Measurements from ENCODE around the gene CSGALNACT2.

CSGALNACT2 gene

DNA sequence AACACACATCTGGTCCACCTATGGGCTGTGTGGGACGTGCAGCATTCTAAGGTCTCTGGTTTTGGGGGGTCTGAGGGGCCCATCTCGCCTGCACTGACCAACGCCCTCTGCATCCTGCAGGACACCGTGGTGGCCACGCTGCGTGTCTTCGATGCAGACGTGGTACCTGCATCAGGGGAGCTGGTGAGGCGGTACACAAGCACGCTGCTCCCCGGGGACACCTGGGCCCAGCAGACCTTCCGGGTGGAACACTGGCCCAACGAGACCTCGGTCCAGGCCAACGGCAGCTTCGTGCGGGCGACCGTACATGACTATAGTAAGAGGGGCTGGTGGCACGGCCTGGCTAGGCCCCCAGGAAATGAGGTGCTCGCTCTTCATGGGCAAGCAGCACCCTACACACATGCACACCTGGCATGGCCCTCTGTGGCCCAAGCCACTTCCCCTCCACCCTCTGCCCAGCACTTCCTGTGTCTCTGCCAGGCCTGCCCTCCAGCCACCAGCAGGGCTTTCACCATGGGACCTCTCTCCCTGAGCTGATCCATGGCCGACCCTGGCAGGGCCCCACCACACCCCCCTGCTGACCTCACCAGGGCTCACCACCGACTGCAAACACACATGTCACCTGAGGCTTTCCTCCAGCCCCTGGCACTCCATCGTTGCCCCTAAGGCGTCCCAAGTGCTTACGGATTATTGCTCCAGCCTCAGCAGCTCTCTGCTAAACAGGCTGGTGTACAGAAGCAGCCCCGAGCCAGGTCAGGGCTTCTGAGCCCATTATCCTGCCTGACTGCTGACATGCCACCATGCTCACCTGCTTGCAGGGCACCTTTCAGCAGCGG lies 31.8 kb upstream of the CSGALNACT2 start:
- in situ Hi-C loops (cut with MboI; ENCODE audit: low sequenced_read_pairs), result loop anchor here (10.0 kb wide), 1 partner anchor 232 kb away; no protein-coding TSS in a partner anchor
- no peak for DNase-seq (ENCODE audit: low spot score in 2 of 2)
- Histone ChIP-seq H3K4me1 (peaks cover 5% of the 10 kb centered on the region), H3K36me3 (replicated peaks) (no peaks in the 10 kb centered on the region), H3K4me3 (no peak overlapping the region), H3K9me3 (no peaks in the 10 kb centered on the region), H3K27me3 (ENCODE audit: low read depth) (no peaks in the 10 kb centered on the region)

DNA sequence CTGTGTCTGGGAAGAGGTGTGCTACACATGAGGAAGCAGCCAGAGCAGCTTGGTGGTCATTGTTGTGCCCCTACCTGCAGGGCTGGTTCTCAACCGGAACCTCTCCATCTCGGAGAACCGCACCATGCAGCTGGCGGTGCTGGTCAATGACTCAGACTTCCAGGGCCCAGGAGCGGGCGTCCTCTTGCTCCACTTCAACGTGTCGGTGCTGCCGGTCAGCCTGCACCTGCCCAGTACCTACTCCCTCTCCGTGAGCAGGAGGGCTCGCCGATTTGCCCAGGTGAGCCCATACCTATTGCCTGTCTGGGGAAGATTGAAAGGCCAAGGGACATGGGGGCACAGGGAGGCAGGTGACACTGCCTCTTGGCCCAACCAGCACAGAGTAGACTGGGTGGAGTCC lies 29.3 kb upstream of the CSGALNACT2 start:
- no peaks in the 10 kb centered on the region for H3K27me3 ChIP-seq (ENCODE audit: low read depth)
- no peak for DNase-seq (ENCODE audit: low spot score in 2 of 2)
- in situ Hi-C loops (cut with MboI; ENCODE audit: low sequenced_read_pairs), result loop anchor here (10.0 kb wide), 1 partner anchor 234 kb away; no protein-coding TSS in a partner anchor
- H3K4me1 ChIP-seq, result peaks cover 5% of the 10 kb centered on the region
- H3K36me3 ChIP-seq (replicated peaks), result no peaks in the 10 kb centered on the region
- H3K9me3 ChIP-seq, result no peaks in the 10 kb centered on the region
- no peak overlapping the region for H3K4me3 ChIP-seq

DNA sequence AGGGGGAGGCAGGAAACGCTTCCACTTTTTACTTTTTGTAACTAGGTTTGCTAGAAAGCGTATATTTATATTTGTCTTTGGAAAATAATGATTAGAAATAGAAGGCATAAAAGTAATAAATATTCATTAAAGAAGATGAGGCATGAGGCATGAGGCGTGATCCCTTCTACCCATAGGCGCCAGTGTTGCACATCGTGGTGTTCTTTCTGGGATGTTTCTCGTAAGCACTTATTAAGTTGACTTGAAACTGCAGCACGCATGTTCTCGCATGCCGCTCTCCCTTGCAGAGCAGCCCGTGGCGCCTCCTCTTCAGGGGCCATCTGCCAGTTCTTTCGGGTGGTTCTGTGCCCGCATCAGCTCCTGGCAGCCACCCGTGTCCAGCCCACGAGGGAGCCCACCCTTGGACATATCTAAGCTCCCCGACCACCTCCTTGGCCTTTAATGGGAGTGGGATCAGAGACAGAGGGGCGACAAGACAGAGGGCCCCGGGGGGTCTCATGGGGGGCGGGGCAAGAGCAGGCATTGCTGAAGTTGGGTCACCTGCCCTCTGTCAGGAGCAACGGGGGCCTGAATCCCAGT lies 28.5 kb upstream of the CSGALNACT2 start:
- Histone ChIP-seq H3K9me3 (no peaks in the 10 kb centered on the region), H3K4me1 (peaks cover 5% of the 10 kb centered on the region), H3K4me3 (no peak overlapping the region), H3K27me3 (ENCODE audit: low read depth) (no peaks in the 10 kb centered on the region), H3K36me3 (replicated peaks) (no peaks in the 10 kb centered on the region)
- in situ Hi-C loops (cut with MboI; ENCODE audit: low sequenced_read_pairs), result loop anchor here (10.0 kb wide), 1 partner anchor 235 kb away; no protein-coding TSS in a partner anchor
- no peak for DNase-seq (ENCODE audit: low spot score in 2 of 2)

DNA sequence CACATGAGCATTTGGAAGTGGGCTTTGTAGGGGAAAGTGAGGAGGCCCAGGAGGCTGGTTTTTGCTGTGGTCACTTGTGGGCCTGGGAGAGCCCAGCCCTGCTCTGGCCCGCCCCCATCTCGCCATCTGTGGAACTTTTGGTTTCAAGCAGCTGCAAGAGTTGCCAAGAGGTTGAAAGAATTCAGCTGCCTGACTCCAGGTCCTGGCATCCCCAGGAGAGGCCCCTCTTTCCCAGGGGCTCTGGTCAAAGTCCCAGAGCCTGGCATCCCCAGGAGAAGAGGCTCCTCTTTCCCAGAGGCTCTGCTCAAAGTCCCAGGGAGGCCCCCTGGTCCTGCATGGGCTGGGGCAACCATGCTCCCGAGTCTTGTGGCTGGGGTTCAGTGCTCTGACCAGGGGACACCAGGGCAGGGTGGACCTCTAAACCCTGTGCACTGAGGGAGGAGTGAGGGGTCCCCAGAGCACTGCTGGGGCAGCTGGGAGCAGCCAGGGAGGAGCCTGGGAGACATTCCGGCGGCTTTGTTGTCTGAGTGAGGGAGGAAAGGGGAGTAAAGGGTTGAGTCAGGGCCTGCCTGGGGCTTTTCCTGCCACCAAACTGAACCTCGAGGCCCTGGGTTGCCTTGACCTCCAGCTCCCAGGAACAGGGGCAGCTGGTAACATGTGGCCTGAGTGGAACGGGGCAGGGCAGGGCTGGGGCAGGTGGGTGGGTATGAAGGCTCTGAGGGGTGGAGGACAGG lies 27.7 kb upstream of the CSGALNACT2 start:
- no peak for DNase-seq (ENCODE audit: low spot score in 2 of 2)
- no peak overlapping the region for H3K4me3 ChIP-seq
- in situ Hi-C loops (cut with MboI; ENCODE audit: low sequenced_read_pairs), result no loop called here
- no peaks in the 10 kb centered on the region for H3K36me3 ChIP-seq (replicated peaks)
- H3K27me3 ChIP-seq (ENCODE audit: low read depth), result no peaks in the 10 kb centered on the region
- H3K9me3 ChIP-seq, result no peaks in the 10 kb centered on the region
- no peaks in the 10 kb centered on the region for H3K4me1 ChIP-seq

DNA sequence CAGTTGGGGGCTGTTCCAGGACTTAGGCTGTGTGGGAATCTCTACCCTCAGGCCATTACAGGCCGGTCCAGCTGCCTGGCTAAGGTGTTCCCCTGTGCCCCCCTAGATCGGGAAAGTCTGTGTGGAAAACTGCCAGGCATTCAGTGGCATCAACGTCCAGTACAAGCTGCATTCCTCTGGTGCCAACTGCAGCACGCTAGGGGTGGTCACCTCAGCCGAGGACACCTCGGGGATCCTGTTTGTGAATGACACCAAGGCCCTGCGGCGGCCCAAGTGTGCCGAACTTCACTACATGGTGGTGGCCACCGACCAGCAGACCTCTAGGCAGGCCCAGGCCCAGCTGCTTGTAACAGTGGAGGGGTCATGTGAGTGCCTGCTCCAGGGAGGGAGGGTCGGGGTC lies 27.1 kb upstream of the CSGALNACT2 start:
- H3K4me1 ChIP-seq, result no peaks in the 10 kb centered on the region
- H3K9me3 ChIP-seq, result no peaks in the 10 kb centered on the region
- in situ Hi-C loops (cut with MboI; ENCODE audit: low sequenced_read_pairs), result no loop called here
- no peak for DNase-seq (ENCODE audit: low spot score in 2 of 2)
- H3K4me3 ChIP-seq, result no peak overlapping the region
- no peaks in the 10 kb centered on the region for H3K27me3 ChIP-seq (ENCODE audit: low read depth)
- H3K36me3 ChIP-seq (replicated peaks), result no peaks in the 10 kb centered on the region

DNA sequence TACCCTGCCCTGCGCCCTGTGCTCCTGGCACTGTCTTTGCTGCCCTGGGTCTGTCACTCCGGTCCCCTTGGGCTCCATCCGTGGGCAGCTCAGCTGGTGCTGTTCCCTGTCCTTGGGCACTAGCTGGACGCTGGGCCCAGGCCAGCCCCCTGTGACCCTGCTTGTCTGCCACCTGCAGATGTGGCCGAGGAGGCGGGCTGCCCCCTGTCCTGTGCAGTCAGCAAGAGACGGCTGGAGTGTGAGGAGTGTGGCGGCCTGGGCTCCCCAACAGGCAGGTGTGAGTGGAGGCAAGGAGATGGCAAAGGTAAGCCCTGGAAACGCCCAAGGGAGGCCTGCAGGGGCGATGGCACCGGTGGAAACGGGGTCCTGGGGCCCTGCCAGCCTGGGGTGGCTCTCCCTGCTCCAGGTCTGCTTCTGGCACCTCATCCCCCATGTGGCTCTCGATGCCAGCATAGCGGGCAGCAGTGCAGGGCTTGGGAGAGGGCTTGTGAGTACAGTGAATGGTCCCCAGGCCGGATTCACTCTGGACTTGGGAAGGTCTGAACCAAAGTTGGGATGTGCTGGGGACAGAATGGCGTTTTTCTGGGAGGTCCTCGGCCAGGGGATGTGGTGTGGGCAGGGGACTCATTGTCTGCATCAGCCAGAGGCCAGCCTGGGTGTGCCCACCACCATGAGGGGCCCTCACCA lies 26.2 kb upstream of the CSGALNACT2 start:
- Histone ChIP-seq H3K27me3 (ENCODE audit: low read depth) (no peaks in the 10 kb centered on the region), H3K4me3 (no peak overlapping the region), H3K9me3 (no peaks in the 10 kb centered on the region), H3K4me1 (no peaks in the 10 kb centered on the region), H3K36me3 (replicated peaks) (no peaks in the 10 kb centered on the region)
- in situ Hi-C loops (cut with MboI; ENCODE audit: low sequenced_read_pairs), result no loop called here
- DNase-seq (ENCODE audit: low spot score in 2 of 2), result no peak

DNA sequence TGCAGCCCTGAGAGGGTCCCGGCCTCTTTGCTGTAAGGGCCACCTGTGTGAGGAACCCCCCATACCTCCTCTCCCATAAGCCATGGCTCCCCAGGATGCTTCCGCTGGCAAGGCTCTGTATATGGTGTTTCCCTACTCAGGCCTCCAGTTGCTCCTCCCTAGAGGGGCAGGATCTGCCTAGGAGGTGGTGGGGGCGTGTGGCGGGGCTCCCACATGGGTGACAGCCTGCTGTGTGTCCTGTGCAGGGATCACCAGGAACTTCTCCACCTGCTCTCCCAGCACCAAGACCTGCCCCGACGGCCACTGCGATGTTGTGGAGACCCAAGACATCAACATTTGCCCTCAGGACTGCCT lies 25.7 kb upstream of the CSGALNACT2 start:
- H3K27me3 ChIP-seq (ENCODE audit: low read depth), result no peaks in the 10 kb centered on the region
- no peak for DNase-seq (ENCODE audit: low spot score in 2 of 2)
- no peak overlapping the region for H3K4me3 ChIP-seq
- no peaks in the 10 kb centered on the region for H3K9me3 ChIP-seq
- no peaks in the 10 kb centered on the region for H3K36me3 ChIP-seq (replicated peaks)
- no peaks in the 10 kb centered on the region for H3K4me1 ChIP-seq
- in situ Hi-C loops (cut with MboI; ENCODE audit: low sequenced_read_pairs), result no loop called here

DNA sequence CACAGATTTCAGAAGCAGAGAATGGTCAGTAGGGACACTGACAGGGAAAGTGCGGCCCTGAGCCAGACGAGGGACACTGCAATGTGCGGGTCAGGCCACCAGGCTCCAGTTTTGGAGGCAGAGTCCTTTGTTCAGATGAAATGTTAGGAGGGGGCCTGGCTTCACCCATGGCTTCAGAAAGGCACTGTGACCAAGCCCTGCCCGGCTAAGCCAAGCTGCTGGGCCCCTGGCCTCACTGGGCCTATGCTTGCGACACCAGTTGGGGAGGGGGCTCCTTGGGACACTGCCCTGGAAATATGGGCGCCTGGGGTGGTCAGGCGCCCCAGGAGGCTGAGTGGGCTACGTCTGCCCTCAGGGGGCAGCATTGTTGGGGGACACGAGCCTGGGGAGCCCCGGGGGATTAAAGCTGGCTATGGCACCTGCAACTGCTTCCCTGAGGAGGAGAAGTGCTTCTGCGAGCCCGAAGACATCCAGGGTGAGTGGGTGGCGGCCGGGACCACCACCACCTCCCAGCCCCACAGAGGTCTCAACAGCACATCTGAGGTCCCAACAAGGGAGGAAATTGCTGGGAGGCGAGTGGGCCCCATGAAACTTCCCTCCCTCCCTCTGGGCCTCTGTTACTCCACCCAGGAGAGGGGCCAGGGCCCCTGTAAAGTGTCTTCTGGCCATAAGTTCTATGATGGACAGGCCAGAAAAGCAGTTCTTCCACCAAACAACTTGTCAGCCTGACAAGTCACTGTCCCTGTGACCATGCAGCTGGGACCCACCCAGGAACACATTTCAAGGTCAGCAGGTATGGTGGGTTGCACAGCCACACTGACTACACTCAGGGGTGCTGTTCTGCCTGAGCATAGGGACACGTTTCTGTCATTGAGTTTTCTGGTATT lies 24.8 kb upstream of the CSGALNACT2 start:
- Histone ChIP-seq H3K27me3 (ENCODE audit: low read depth) (no peaks in the 10 kb centered on the region), H3K4me3 (no peak overlapping the region), H3K9me3 (no peaks in the 10 kb centered on the region), H3K4me1 (no peaks in the 10 kb centered on the region), H3K36me3 (replicated peaks) (no peaks in the 10 kb centered on the region)
- DNase-seq (ENCODE audit: low spot score in 2 of 2), result no peak
- in situ Hi-C loops (cut with MboI; ENCODE audit: low sequenced_read_pairs), result no loop called here

DNA sequence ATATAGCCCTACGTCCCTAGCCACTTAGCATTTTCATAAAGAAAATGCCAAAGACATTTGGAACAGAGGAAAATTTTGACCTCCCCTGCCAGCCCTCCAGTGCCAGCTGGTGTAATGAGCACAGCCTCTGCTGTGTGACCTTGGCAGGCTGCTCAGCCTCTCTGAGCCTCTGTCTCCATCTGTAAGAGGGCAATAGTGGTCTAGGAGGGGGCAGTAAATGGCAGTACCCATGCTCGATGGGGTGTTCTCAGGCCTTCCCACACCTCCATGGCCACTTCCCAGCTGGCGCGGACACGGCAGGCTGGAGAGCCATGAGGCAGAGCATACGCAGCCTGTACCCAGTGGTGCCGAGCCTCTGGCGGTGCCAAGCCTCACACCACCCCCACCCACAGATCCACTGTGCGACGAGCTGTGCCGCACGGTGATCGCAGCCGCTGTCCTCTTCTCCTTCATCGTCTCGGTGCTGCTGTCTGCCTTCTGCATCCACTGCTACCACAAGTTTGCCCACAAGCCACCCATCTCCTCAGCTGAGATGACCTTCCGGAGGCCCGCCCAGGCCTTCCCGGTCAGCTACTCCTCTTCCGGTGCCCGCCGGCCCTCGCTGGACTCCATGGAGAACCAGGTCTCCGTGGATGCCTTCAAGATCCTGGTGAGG lies 24.0 kb upstream of the CSGALNACT2 start:
- Histone ChIP-seq H3K36me3 (replicated peaks) (no peaks in the 10 kb centered on the region), H3K4me1 (no peaks in the 10 kb centered on the region), H3K27me3 (ENCODE audit: low read depth) (no peaks in the 10 kb centered on the region), H3K4me3 (no peak overlapping the region), H3K9me3 (no peaks in the 10 kb centered on the region)
- no peak for DNase-seq (ENCODE audit: low spot score in 2 of 2)
- in situ Hi-C loops (cut with MboI; ENCODE audit: low sequenced_read_pairs), result no loop called here

DNA sequence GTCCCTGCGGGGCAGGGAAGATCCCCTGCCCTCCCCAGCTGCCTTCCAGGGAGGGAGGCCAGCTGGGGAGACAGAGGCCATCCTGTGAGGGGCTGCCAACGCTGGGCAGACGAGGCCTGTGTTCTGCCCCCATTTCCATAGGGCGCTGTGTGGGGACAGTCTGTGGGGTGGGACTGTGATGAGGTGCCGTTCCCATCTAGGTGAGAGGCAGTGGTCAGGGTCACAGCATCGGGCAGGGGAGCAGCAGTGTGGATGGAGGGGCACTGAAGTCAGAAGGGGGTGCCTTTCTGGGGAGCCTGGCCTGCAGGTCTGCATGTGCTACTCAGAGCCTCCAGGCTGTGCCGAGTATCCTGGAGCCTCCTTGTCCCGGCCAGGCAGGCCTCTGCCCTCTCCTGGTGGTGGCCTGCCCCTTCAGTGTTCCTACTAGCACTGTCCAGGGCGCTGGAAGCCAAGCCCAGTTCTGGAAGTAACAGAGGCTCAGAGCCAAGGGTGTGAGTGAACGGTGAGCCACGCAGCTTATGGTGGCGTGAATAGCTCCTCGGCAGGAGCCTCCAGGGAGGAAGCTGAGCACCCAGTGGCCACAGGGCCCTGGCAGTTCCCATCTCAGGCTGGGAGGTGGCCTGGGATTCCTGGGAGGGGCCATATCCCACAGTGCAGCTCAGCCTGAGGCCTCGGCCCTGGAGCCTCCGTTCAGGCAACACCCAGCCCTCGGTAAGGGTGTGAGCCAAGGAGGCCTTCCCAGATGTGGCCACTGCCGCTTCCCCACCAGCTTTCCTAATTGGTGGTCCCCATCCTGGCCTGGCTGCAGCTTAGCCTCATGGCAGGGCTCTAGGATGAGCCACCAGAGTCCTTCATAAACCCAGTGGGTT lies 23.3 kb upstream of the CSGALNACT2 start:
- no peak overlapping the region for H3K4me3 ChIP-seq
- H3K36me3 ChIP-seq (replicated peaks), result no peaks in the 10 kb centered on the region
- no peak for DNase-seq (ENCODE audit: low spot score in 2 of 2)
- no peaks in the 10 kb centered on the region for H3K4me1 ChIP-seq
- in situ Hi-C loops (cut with MboI; ENCODE audit: low sequenced_read_pairs), result no loop called here
- no peaks in the 10 kb centered on the region for H3K9me3 ChIP-seq
- H3K27me3 ChIP-seq (ENCODE audit: low read depth), result no peaks in the 10 kb centered on the region

DNA sequence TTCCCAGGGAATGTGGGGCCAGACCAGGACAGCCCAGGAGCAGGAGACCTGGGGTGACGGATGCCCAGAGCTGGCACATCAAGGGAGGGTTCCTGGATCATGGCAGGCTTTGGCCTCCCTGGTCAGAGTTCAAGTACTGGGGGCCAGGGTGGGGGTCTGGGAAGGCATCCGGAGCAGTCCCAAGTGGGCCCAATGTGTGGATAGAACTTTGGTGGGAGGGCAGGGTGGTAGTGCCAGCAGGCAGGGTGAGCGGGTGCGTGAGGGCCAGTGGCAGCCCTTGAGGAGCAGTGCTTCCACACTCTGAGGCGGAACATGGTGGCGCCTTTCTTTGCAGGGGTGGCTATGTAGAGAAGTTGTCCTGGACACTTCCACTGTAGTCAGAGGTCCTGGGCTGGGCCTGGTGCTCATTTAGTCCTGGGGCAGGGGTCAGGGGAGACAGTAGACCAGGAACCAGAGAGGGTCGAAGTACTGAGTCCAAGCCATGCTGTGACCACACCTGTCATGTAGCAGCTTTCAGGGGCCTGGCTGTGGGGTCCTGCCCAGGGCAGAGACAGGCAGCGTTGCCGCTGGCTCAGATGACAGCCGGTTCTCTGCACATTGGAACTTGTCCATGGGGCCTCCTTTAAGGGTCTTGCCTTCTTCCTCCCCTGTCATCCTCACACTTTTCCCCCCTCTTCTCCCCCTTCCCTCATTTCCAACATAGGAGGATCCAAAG lies 22.2 kb upstream of the CSGALNACT2 start:
- H3K36me3 ChIP-seq (replicated peaks), result no peaks in the 10 kb centered on the region
- H3K9me3 ChIP-seq, result no peaks in the 10 kb centered on the region
- no peak for DNase-seq (ENCODE audit: low spot score in 2 of 2)
- no peaks in the 10 kb centered on the region for H3K4me1 ChIP-seq
- no peaks in the 10 kb centered on the region for H3K27me3 ChIP-seq (ENCODE audit: low read depth)
- in situ Hi-C loops (cut with MboI; ENCODE audit: low sequenced_read_pairs), result no loop called here
- H3K4me3 ChIP-seq, result no peak overlapping the region

All from HAP-1 (cell line).